Liver (tissue), 3 donors: ENCODE results near the gene ELAVL2.

ENCODE experiments used
- CTCF ChIP-seq: fragments of 150-350 bp; IDR thresholded peaks from 2 replicates; pipeline ENCODE4 v1.5.1; 2017; ENCODE audit warnings: improper control_type of control experiment, low read depth, low read length; ENCODE audit not compliant: missing input control
- EGR1 ChIP-seq, 2 donors: IDR thresholded peaks; 2 replicates each; pipeline ENCODE4 v1.6.1; 2016 to 2018; ENCODE audit warnings: antibody characterized with exemption in 2 of 2, low read depth in 2 of 2
- FOXA1 ChIP-seq: IDR thresholded peaks from 2 replicates; pipeline ENCODE4 v1.6.1; 2016; ENCODE audit warnings: antibody characterized with exemption
- JUND ChIP-seq, 2 donors: IDR thresholded peaks; 2 replicates each; pipeline ENCODE4 v1.6.1; 2016; ENCODE audit warnings: antibody characterized with exemption in 2 of 2
- RAD21 ChIP-seq, 2 donors: IDR thresholded peaks; 2 replicates each; pipeline ENCODE4 v1.6.1; 2016; ENCODE audit warnings: antibody characterized with exemption in 2 of 2, mild to moderate bottlenecking in 2 of 2
- RXRA ChIP-seq, 2 donors: IDR thresholded peaks; 2 replicates each; pipeline ENCODE4 v1.6.1; 2017 to 2018; ENCODE audit warnings: antibody characterized with exemption in 2 of 2, mild to moderate bottlenecking in 1 of 2
- TAF1 ChIP-seq: conservative IDR thresholded peaks from 2 replicates; pipeline ENCODE4 v1.6.1; 2016; ENCODE audit warnings: antibody characterized with exemption, mild to moderate bottlenecking
- YY1 ChIP-seq: IDR thresholded peaks from 2 replicates; pipeline ENCODE4 v1.6.1; 2016; ENCODE audit warnings: antibody characterized with exemption, mild to moderate bottlenecking
- TF ChIP-seq, protein P1 (sequence below): IDR thresholded peaks from 2 replicates; pipeline ENCODE4 v1.6.1; 2016; ENCODE audit warnings: antibody characterized with exemption
- TF ChIP-seq, protein P2 (sequence below): IDR thresholded peaks from 2 replicates; pipeline ENCODE4 v1.6.1; 2016; ENCODE audit warnings: antibody characterized with exemption, mild to moderate bottlenecking
- TF ChIP-seq, protein P3 (sequence below): IDR thresholded peaks from 2 replicates; pipeline ENCODE4 v1.6.1; 2016; ENCODE audit warnings: antibody characterized with exemption
- donor health status: healthy.
- donor health status: healthy.

GRCh38 chr9:23663536-23663935, 162.5 kb downstream of the ELAVL2 start:
- TF ChIP-seq CTCF (no peak), TAF1 (no peak), RXRA (IDR thresholded peaks at IDR 0.05) (no peak), RAD21 (IDR thresholded peaks at IDR 0.05) (no peak), EGR1 (IDR thresholded peaks at IDR 0.05; ENCODE audit: low read depth in 2 of 2) (no peak), JUND (IDR thresholded peaks at IDR 0.05) (no peak), YY1 (no peak), FOXA1 (no peak)
- TF ChIP-seq, protein P1, sequence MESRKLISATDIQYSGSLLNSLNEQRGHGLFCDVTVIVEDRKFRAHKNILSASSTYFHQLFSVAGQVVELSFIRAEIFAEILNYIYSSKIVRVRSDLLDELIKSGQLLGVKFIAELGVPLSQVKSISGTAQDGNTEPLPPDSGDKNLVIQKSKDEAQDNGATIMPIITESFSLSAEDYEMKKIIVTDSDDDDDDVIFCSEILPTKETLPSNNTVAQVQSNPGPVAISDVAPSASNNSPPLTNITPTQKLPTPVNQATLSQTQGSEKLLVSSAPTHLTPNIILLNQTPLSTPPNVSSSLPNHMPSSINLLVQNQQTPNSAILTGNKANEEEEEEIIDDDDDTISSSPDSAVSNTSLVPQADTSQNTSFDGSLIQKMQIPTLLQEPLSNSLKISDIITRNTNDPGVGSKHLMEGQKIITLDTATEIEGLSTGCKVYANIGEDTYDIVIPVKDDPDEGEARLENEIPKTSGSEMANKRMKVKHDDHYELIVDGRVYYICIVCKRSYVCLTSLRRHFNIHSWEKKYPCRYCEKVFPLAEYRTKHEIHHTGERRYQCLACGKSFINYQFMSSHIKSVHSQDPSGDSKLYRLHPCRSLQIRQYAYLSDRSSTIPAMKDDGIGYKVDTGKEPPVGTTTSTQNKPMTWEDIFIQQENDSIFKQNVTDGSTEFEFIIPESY, result no peak
- TF ChIP-seq, protein P2, sequence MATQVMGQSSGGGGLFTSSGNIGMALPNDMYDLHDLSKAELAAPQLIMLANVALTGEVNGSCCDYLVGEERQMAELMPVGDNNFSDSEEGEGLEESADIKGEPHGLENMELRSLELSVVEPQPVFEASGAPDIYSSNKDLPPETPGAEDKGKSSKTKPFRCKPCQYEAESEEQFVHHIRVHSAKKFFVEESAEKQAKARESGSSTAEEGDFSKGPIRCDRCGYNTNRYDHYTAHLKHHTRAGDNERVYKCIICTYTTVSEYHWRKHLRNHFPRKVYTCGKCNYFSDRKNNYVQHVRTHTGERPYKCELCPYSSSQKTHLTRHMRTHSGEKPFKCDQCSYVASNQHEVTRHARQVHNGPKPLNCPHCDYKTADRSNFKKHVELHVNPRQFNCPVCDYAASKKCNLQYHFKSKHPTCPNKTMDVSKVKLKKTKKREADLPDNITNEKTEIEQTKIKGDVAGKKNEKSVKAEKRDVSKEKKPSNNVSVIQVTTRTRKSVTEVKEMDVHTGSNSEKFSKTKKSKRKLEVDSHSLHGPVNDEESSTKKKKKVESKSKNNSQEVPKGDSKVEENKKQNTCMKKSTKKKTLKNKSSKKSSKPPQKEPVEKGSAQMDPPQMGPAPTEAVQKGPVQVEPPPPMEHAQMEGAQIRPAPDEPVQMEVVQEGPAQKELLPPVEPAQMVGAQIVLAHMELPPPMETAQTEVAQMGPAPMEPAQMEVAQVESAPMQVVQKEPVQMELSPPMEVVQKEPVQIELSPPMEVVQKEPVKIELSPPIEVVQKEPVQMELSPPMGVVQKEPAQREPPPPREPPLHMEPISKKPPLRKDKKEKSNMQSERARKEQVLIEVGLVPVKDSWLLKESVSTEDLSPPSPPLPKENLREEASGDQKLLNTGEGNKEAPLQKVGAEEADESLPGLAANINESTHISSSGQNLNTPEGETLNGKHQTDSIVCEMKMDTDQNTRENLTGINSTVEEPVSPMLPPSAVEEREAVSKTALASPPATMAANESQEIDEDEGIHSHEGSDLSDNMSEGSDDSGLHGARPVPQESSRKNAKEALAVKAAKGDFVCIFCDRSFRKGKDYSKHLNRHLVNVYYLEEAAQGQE, result no peak
- TF ChIP-seq, protein P3, sequence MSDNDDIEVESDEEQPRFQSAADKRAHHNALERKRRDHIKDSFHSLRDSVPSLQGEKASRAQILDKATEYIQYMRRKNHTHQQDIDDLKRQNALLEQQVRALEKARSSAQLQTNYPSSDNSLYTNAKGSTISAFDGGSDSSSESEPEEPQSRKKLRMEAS, result no peak
